ENCODE results near the gene C7orf33. TPM values are rescaled to one million over a fixed set of nuclear protein-coding genes. Genes with fewer than 3 reads are reported as not detected.

C7orf33 gene
- total and polyA plus RNA-seq, 2 of the 13 experiments (the other 11 are each of a cell fraction or from before 2014, with no cell fraction given): not detected

- TF ChIP-seq ZBTB4 (CRISPR knock-in tag; IDR thresholded peaks at IDR 0.05; ENCODE audit: borderline replicate concordance) (no peak), RAD21 (CRISPR knock-in tag; IDR thresholded peaks at IDR 0.05) (peak; percentile 70; the same call in 1 of the 2 replicates), FOXK1 (CRISPR knock-in tag; IDR thresholded peaks at IDR 0.05; ENCODE audit: borderline replicate concordance, low read depth) (no peak), EP300 (IDR thresholded peaks at IDR 0.05; ENCODE audit: low read depth in 2 of 2, low read length in 2 of 2) (no peak), EP300 (CRISPR knock-in tag; IDR thresholded peaks at IDR 0.05; ENCODE audit: borderline replicate concordance) (no peak), SAFB2 (CRISPR knock-in tag; IDR thresholded peaks at IDR 0.05; ENCODE audit: borderline replicate concordance, low read depth) (no peak), HOXA5 (CRISPR knock-in tag; IDR thresholded peaks at IDR 0.05) (0 out of 2 replicates have a peak, but pooled peaks have one; percentile 27), ZNF234 (CRISPR knock-in tag; conservative IDR thresholded peaks at IDR 0.05) (no peak), KLF12 (CRISPR knock-in tag; IDR thresholded peaks at IDR 0.05; ENCODE audit: borderline replicate concordance) (0 out of 2 replicates have a peak, but pooled peaks have one; percentile 25), IKZF5 (CRISPR knock-in tag; IDR thresholded peaks at IDR 0.05) (no peak), ZNF143 (CRISPR knock-in tag; IDR thresholded peaks at IDR 0.05) (0 out of 2 replicates have a peak, but pooled peaks have one; percentile 23), ZMYM2 (CRISPR knock-in tag; IDR thresholded peaks at IDR 0.05) (no peak), ATF7-NPFF (CRISPR knock-in tag; IDR thresholded peaks at IDR 0.05; ENCODE audit: low read depth) (no peak), ZNF784 (CRISPR knock-in tag; IDR thresholded peaks at IDR 0.05; ENCODE audit: borderline replicate concordance) (no peak), CREB1 (IDR thresholded peaks at IDR 0.05) (no peak), CREB1 (CRISPR knock-in tag; IDR thresholded peaks at IDR 0.05) (no peak), SETDB1 (CRISPR knock-in tag; IDR thresholded peaks at IDR 0.05; ENCODE audit: borderline replicate concordance) (no peak), E2F1 (CRISPR knock-in tag; IDR thresholded peaks at IDR 0.05) (0 out of 2 replicates have a peak, but pooled peaks have one; percentile 26), NKX3-1 (CRISPR knock-in tag; IDR thresholded peaks at IDR 0.05) (no peak)
Measured at GRCh38 chr7:148575640-148576411, 14.7 kb upstream of the C7orf33 start (continued).
